Measurements from ENCODE around the gene CCDC71.

DNA sequence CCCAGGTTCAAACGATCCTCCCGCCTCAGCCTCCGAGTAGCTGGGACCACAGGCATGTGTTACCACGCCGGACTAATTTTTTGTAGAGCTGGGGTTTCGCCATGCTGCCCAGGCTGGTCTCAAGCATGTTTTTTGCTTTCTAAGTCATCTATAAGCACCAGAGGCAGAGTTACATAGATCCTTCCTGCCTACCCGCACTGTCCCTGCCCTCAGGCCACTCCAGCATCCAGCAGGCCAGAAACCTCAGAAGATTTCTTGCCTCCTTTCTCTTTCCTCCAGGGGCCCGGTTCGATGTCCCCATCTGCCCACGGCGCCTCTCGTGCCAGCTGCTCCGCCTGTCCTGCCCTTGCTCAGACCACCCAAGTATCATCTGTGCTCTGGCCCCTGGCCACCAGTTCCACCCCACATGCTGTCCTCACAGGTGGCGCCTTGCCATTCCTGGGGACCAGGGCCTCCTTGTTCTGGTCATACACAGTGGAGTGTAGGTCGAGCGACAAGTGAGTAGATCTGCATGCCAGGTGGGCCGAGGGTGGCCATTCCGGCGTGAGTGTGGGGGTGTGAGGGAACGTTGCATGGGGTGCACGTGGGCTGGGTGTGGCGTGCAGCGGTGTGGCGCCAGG is 32.6 kb upstream of the CCDC71 start:
- no peak for TF ChIP-seq POLR2A (IDR thresholded peaks at IDR 0.05)
- TF ChIP-seq, protein P1, sequence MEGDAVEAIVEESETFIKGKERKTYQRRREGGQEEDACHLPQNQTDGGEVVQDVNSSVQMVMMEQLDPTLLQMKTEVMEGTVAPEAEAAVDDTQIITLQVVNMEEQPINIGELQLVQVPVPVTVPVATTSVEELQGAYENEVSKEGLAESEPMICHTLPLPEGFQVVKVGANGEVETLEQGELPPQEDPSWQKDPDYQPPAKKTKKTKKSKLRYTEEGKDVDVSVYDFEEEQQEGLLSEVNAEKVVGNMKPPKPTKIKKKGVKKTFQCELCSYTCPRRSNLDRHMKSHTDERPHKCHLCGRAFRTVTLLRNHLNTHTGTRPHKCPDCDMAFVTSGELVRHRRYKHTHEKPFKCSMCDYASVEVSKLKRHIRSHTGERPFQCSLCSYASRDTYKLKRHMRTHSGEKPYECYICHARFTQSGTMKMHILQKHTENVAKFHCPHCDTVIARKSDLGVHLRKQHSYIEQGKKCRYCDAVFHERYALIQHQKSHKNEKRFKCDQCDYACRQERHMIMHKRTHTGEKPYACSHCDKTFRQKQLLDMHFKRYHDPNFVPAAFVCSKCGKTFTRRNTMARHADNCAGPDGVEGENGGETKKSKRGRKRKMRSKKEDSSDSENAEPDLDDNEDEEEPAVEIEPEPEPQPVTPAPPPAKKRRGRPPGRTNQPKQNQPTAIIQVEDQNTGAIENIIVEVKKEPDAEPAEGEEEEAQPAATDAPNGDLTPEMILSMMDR (IDR thresholded peaks at IDR 0.05), result no peak

All from Peyer's patch (tissue), 4 donors.